Hepatocyte (in vitro differentiated cells): ENCODE results near the gene TBC1D2. TPM values are rescaled to one million over a fixed set of nuclear protein-coding genes. Genes with fewer than 3 reads are reported as not detected.
"Not testable (repeated sequence)": the region's sequence is repeated elsewhere in the genome, so short reads cannot be mapped to it uniquely, and the experiment has no call there.

Experiments
- DNase-seq: peaks from one replicate; pipeline ENCODE4 v3.0.0-alpha.2; 2016; ENCODE audit warnings: low spot score
- H2AFZ ChIP-seq: fragments of 200-600 bp; sonication (generic); 2 replicates; pipeline ENCODE4 v1.6.0; 2016; ENCODE audit warnings: antibody characterized with exemption, mild to moderate bottlenecking
- H3K27ac ChIP-seq: fragments of 200-600 bp; sonication (generic); 2 replicates; pipeline ENCODE4 v1.5.1; 2016; ENCODE audit warnings: mild to moderate bottlenecking
- H3K27me3 ChIP-seq: fragments of 200-600 bp; sonication (generic); 2 replicates; pipeline ENCODE4 v1.6.1; 2016
- H3K36me3 ChIP-seq: fragments of 200-600 bp; sonication (generic); replicated peaks from 2 replicates; pipeline ENCODE4 v1.5.1; 2016; ENCODE audit warnings: low read depth; ENCODE audit not compliant: insufficient read depth
- H3K4me1 ChIP-seq: fragments of 200-600 bp; sonication (generic); 2 replicates; pipeline ENCODE4 v1.5.1; 2016; ENCODE audit warnings: mild to moderate bottlenecking, moderate library complexity; ENCODE audit not compliant: insufficient read depth
- H3K4me2 ChIP-seq: fragments of 200-600 bp; sonication (generic); 2 replicates; pipeline ENCODE4 v1.6.0; 2016
- H3K4me3 ChIP-seq: fragments of 200-600 bp; sonication (generic); 2 replicates; pipeline ENCODE4 v1.5.1; 2016; ENCODE audit warnings: mild to moderate bottlenecking
- H3K79me2 ChIP-seq: fragments of 200-600 bp; sonication (generic); 2 replicates; pipeline ENCODE4 v1.6.0; 2017; ENCODE audit warnings: mild to moderate bottlenecking
- H3K9me2 ChIP-seq: fragments of 200-600 bp; sonication (generic); replicated peaks from 2 replicates; pipeline ENCODE4 v1.6.0; 2017; ENCODE audit warnings: mild to moderate bottlenecking; ENCODE audit not compliant: insufficient read depth
- H3K9me3 ChIP-seq: fragments of 200-600 bp; sonication (generic); 2 replicates; pipeline ENCODE4 v1.5.1; 2016; ENCODE audit warnings: low read depth, mild to moderate bottlenecking
- H4K20me1 ChIP-seq: fragments of 200-600 bp; sonication (generic); 2 replicates; pipeline ENCODE4 v1.6.0; 2016; ENCODE audit warnings: mild to moderate bottlenecking; ENCODE audit not compliant: insufficient read depth, poor library complexity, severe bottlenecking
- EZH2 ChIP-seq: fragments of 200-600 bp; sonication (generic); IDR thresholded peaks from 2 replicates; pipeline ENCODE4 v1.6.1; 2016; ENCODE audit warnings: antibody characterized with exemption, mild to moderate bottlenecking, borderline replicate concordance
- EZH2phosphoT487 ChIP-seq: fragments of 200-600 bp; sonication (generic); IDR thresholded peaks from one replicate; pipeline ENCODE4 v1.6.1; 2018; ENCODE audit warnings: antibody characterized with exemption, mild to moderate bottlenecking, low read depth, moderate library complexity; ENCODE audit not compliant: unreplicated experiment, severe bottlenecking
- WGBS: methylation state at CpG from one replicate; pipeline ENCODE4 v1.1.6; 2016; ENCODE audit warnings: low lambda C conversion rate; ENCODE audit errors: missing lambda C conversion rate; 5-methylcytosine and 5-hydroxymethylcytosine counted together
- polyA plus RNA-seq: library from polyadenylated mRNA; unstranded; fragments of >200 nt; fragmentation: Nextera tagmentation; extraction: Ambion mirVana; gene quantifications from 2 replicates; pipeline ENCODE4 v1.2.1, GENCODE V29; 2016
- total RNA-seq: library from RNA; depleted of rRNA; stranded (reverse); fragments of >200 nt; gene quantifications from 2 replicates; pipeline ENCODE4 v1.2.3, GENCODE V29; 2014
- TF ChIP-seq, protein P1 (sequence below): fragments of 200-600 bp; sonication (generic); IDR thresholded peaks from 2 replicates; pipeline ENCODE4 v1.5.1; 2016; ENCODE audit warnings: antibody characterized with exemption, mild to moderate bottlenecking; ENCODE audit not compliant: poor library complexity

The TBC1D2 gene
- total and polyA plus RNA-seq, 2 experiments from 2014 or later = 20.0 to 31.6 TPM

DNA sequence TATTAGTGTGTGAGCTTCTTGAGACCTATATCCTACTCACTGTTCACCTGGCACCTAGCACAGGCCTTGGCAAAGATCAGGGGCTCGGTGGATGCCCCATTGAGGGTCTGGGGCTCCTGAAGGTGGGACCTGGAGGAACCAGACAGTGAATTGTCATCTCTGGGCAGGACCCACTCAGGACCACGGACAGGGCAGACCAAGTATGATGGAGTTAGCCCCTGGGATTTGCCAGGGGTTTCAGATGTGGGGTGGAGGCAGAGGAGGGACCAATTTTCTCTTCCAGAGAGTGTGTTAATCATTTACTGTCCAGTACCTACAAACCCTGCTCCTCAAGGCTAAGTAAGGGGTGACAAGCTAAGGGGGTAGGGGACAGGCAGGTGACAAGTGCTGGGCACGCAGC lies 29.3 kb upstream of the TBC1D2 start:
- WGBS = 85% methylated on average over 3 of the region's 3 CpGs
- H4K20me1 ChIP-seq = no peaks in the 10 kb centered on the region
- no peaks in the 10 kb centered on the region for H3K79me2 ChIP-seq
- no peaks in the 10 kb centered on the region for H3K9me2 ChIP-seq
- DNase-seq = no peak
- H2AFZ ChIP-seq = no peak overlapping the region
- no peak overlapping the region for H3K27ac ChIP-seq
- no peak for TF ChIP-seq EZH2phosphoT487
- TF ChIP-seq, protein P1, sequence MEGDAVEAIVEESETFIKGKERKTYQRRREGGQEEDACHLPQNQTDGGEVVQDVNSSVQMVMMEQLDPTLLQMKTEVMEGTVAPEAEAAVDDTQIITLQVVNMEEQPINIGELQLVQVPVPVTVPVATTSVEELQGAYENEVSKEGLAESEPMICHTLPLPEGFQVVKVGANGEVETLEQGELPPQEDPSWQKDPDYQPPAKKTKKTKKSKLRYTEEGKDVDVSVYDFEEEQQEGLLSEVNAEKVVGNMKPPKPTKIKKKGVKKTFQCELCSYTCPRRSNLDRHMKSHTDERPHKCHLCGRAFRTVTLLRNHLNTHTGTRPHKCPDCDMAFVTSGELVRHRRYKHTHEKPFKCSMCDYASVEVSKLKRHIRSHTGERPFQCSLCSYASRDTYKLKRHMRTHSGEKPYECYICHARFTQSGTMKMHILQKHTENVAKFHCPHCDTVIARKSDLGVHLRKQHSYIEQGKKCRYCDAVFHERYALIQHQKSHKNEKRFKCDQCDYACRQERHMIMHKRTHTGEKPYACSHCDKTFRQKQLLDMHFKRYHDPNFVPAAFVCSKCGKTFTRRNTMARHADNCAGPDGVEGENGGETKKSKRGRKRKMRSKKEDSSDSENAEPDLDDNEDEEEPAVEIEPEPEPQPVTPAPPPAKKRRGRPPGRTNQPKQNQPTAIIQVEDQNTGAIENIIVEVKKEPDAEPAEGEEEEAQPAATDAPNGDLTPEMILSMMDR = no peak
- TF ChIP-seq EZH2 = no peak
- H3K27me3 ChIP-seq = no peaks in the 10 kb centered on the region
- no peaks in the 10 kb centered on the region for H3K4me1 ChIP-seq
- H3K4me2 ChIP-seq = no peak overlapping the region
- no peak overlapping the region for H3K4me3 ChIP-seq
- no peaks in the 10 kb centered on the region for H3K36me3 ChIP-seq
- H3K9me3 ChIP-seq = no peaks in the 10 kb centered on the region

DNA sequence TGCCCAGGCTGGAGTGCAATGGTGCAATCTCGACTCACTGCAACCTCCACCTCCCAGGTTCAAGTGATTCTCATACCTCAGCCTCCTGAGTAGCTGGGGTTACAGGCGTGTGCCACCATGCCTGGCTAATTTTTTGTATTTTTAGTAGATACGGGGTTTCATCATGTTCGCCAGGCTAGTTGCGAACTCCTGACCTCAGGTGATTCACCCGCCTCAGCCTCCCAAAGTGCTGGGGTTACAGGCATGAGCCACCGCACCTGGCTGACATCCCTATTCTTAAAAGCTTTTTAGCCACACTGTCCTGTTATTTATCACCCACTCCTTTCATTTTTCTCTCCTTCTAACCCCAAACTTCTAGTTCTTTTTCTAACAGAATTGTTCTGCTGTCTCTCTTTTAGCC lies 27.7 kb upstream of the TBC1D2 start:
- WGBS = 69% methylated on average over 7 of the region's 7 CpGs

DNA sequence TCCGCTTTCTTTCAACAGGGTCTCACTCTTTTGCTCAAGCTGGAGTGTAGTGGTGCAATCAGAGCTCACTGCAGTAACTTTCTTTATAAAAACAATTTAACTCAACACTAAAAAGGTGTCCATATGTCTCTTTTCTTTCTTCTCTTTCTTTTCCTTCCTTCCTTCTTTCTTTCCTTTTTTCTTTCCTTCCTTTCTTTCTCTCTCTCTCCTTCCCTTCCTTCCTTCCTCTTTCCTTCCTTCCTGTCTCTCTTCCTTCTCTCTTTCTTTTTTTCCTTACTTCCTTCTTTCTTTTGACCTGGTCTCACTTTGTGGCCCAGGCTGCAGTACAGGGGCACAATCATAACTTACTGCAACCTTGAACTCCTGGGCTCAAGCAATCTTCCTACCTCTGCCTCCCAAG lies 25.8 kb upstream of the TBC1D2 start:
- WGBS = 91% methylated on average over 1 of the region's 1 CpG
- H3K27ac ChIP-seq = no peak overlapping the region
- no peaks in the 10 kb centered on the region for H3K36me3 ChIP-seq
- peaks cover 4% of the 10 kb centered on the region for H3K4me1 ChIP-seq
- H3K4me2 ChIP-seq = no peak overlapping the region
- no peaks in the 10 kb centered on the region for H3K9me3 ChIP-seq
- H4K20me1 ChIP-seq = no peaks in the 10 kb centered on the region
- H3K79me2 ChIP-seq = no peaks in the 10 kb centered on the region
- H3K27me3 ChIP-seq = no peaks in the 10 kb centered on the region
- H3K9me2 ChIP-seq = no peaks in the 10 kb centered on the region
- TF ChIP-seq, protein P1 = no peak
- no peak for TF ChIP-seq EZH2
- TF ChIP-seq EZH2phosphoT487 = no peak
- no peak overlapping the region for H3K4me3 ChIP-seq
- DNase-seq = no peak
- H2AFZ ChIP-seq = no peak overlapping the region

More for the DNA sequence above, 27.7 kb upstream of the TBC1D2 start:
- H3K27ac ChIP-seq, H3K79me2 ChIP-seq, H3K36me3 ChIP-seq, H3K4me3 ChIP-seq, H3K9me2 ChIP-seq, H3K4me2 ChIP-seq, H2AFZ ChIP-seq, H4K20me1 ChIP-seq, H3K9me3 ChIP-seq, H3K27me3 ChIP-seq, DNase-seq, H3K4me1 ChIP-seq: not testable (repeated sequence)

DNA sequence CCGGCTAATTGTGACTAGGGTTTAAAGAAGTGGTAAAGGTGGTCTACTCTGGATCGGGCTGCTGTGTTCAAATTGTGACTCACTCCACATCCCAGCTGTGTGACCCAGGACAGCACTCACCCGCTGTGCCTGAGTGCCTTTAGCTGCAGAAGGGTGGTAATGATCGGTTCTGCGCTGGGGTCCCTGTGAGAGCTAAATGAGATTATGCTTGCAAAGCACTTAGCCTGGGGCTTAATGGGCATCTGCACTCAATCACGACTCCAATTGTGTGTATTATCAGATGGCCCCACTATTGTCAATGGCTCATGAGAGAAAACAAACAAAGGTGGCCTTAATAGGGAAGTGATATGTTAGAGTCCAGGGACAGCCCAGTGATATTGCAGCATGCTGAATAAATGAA lies 25.1 kb upstream of the TBC1D2 start:
- Histone ChIP-seq H3K9me2 (no peaks in the 10 kb centered on the region), H2AFZ (no peak overlapping the region), H3K27ac (no peak overlapping the region), H3K4me2 (no peak overlapping the region), H3K27me3 (no peaks in the 10 kb centered on the region), H3K9me3 (no peaks in the 10 kb centered on the region), H3K4me3 (no peak overlapping the region), H3K4me1 (peaks cover 4% of the 10 kb centered on the region), H3K36me3 (no peaks in the 10 kb centered on the region), H4K20me1 (no peaks in the 10 kb centered on the region), H3K79me2 (no peaks in the 10 kb centered on the region)
- WGBS = 29% methylated on average over 6 of the region's 6 CpGs
- DNase-seq = no peak
- TF ChIP-seq, protein P1 = no peak
- TF ChIP-seq EZH2phosphoT487 (no peak), EZH2 (no peak)
